Measurements from ENCODE around the gene GLIS1. TPM values are rescaled to one million over a fixed set of nuclear protein-coding genes. Genes with fewer than 3 reads are reported as not detected.

The GLIS1 gene
- total RNA-seq, 1 donor from 2014 or later = 0.07 TPM

DNA sequence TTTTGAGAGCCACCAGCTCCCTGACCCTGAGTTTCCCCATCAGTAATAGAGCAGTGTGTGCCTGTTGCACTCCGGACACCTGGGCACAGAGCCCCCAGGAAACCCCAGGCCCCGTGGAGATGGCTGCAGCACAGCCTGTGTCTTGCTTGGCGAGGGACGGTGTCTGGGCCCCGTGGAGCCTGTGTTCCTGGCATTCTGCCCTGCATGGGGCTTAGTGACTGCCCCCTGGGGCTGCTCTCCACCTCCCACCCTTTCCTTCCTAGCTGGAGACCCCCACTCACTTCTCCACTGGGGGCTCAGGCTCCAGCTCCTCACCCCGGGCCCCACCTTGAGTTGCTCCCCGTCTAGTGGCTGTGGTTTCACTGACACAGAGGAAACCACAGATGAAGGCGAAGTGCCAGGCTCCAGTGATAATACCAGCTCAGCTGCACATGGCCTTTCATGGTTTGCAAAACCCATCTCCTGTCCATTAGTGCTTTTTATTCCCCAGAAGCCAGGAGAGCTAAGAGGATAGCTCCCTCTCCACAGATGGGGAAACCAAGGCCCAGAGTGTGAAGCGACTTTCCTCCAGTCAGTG, 240.3 kb downstream of the GLIS1 start:
- no peaks in the 10 kb centered on the region for H3K9me3 ChIP-seq (ENCODE audit: insufficient read depth, low read depth, low read length)
- TF ChIP-seq, protein P1, sequence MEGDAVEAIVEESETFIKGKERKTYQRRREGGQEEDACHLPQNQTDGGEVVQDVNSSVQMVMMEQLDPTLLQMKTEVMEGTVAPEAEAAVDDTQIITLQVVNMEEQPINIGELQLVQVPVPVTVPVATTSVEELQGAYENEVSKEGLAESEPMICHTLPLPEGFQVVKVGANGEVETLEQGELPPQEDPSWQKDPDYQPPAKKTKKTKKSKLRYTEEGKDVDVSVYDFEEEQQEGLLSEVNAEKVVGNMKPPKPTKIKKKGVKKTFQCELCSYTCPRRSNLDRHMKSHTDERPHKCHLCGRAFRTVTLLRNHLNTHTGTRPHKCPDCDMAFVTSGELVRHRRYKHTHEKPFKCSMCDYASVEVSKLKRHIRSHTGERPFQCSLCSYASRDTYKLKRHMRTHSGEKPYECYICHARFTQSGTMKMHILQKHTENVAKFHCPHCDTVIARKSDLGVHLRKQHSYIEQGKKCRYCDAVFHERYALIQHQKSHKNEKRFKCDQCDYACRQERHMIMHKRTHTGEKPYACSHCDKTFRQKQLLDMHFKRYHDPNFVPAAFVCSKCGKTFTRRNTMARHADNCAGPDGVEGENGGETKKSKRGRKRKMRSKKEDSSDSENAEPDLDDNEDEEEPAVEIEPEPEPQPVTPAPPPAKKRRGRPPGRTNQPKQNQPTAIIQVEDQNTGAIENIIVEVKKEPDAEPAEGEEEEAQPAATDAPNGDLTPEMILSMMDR (IDR thresholded peaks at IDR 0.05; ENCODE audit: insufficient read depth, low read depth, low read length) = no peak
- no peak for TF ChIP-seq EZH2 (IDR thresholded peaks at IDR 0.05; ENCODE audit: insufficient read depth, low read length)
- DNase-seq (ENCODE audit: low read depth) (peak; percentile 41), FAIRE-seq (no peak)
- no peak overlapping the region for H3K4me3 ChIP-seq (ENCODE audit: insufficient read depth, low read depth, low read length)
- peaks cover 6% of the 10 kb centered on the region for H3K4me1 ChIP-seq (ENCODE audit: insufficient read depth, low read length)
- H3K79me2 ChIP-seq (ENCODE audit: insufficient read depth, low read length) = no peaks in the 10 kb centered on the region
- no peaks in the 10 kb centered on the region for H3K36me3 Mint-ChIP-seq (ENCODE audit: low read depth, unreplicated experiment)
- H3K27ac Mint-ChIP-seq (ENCODE audit: unreplicated experiment) = no peak overlapping the region
- no peak overlapping the region for H3K9ac ChIP-seq (ENCODE audit: low read length)
- H3K4me1 Mint-ChIP-seq (ENCODE audit: low read depth, unreplicated experiment) = no peaks in the 10 kb centered on the region
- H3K27me3 ChIP-seq (ENCODE audit: insufficient read depth, low read length) = peaks cover 14% of the 10 kb centered on the region
- no peak overlapping the region for H3K4me2 ChIP-seq (ENCODE audit: low read length)
- H3K36me3 ChIP-seq (ENCODE audit: insufficient read depth, low read length) = no peaks in the 10 kb centered on the region
- no peak overlapping the region for H3K4me3 Mint-ChIP-seq (ENCODE audit: unreplicated experiment)
- peaks cover 26% of the 10 kb centered on the region for H3K27me3 Mint-ChIP-seq (ENCODE audit: low read depth, unreplicated experiment)
- H4K20me1 ChIP-seq (ENCODE audit: insufficient read depth, low read length) = peaks cover 4% of the 10 kb centered on the region
- no peak overlapping the region for H2AFZ ChIP-seq (ENCODE audit: low read depth, low read length)
- H3K27ac ChIP-seq (ENCODE audit: low read depth, low read length) = no peak overlapping the region
- H3K9me3 Mint-ChIP-seq (ENCODE audit: unreplicated experiment) = no peaks in the 10 kb centered on the region

DNA sequence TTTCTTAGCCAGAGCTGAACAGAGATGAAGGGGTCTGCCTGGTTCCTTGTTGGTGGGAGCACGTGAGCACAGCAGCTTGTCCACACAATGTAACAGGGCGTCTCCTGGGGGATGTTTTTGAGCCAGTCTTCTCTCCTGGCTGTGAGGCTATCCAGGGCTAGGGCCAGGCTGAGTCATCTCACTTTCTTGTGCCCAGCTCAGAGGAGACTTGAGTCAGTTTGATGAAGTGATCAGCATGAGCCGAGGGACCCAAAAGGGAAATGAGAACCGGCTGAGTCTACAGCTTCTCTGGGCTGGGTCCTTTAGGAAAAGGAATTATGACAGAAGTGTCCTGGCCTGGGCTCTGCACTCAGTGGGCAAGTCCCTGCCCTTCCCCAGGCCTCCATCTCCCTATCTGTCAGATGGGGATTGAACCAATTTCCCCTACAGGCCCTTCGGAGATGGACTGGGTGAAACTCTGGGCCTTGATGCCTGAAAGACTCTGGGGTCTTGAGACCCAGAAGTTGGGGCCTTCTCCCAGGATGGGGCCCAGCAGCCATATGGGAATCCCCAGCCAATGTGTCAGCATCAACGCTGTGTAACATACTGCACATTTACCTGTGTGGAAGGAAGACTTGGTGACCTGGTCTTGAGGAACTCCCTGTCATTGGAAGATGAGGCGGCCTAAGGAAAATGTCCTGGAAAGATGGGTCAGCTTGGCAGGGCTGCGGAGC, 243.2 kb downstream of the GLIS1 start:
- Histone ChIP-seq H3K4me3 (ENCODE audit: insufficient read depth, low read depth, low read length) (no peak overlapping the region), H3K36me3 (ENCODE audit: insufficient read depth, low read length) (no peaks in the 10 kb centered on the region), H3K79me2 (ENCODE audit: insufficient read depth, low read length) (no peaks in the 10 kb centered on the region), H3K27me3 (ENCODE audit: insufficient read depth, low read length) (peaks cover 11% of the 10 kb centered on the region), H3K27ac (ENCODE audit: low read depth, low read length) (no peak overlapping the region), H3K9me3 (ENCODE audit: insufficient read depth, low read depth, low read length) (no peaks in the 10 kb centered on the region), H4K20me1 (ENCODE audit: insufficient read depth, low read length) (peaks cover 4% of the 10 kb centered on the region), H3K4me2 (ENCODE audit: low read length) (no peak overlapping the region), H2AFZ (ENCODE audit: low read depth, low read length) (no peak overlapping the region), H3K9ac (ENCODE audit: low read length) (no peak overlapping the region), H3K4me1 (ENCODE audit: insufficient read depth, low read length) (peaks cover 6% of the 10 kb centered on the region)
- DNase-seq (ENCODE audit: low read depth) (peak; percentile 8), FAIRE-seq (no peak)
- no peaks in the 10 kb centered on the region for H3K36me3 Mint-ChIP-seq (ENCODE audit: low read depth, unreplicated experiment)
- TF ChIP-seq EZH2 (IDR thresholded peaks at IDR 0.05; ENCODE audit: insufficient read depth, low read length) = no peak
- TF ChIP-seq, protein P1 (IDR thresholded peaks at IDR 0.05; ENCODE audit: insufficient read depth, low read depth, low read length) = no peak
- H3K4me3 Mint-ChIP-seq (ENCODE audit: unreplicated experiment) = no peak overlapping the region
- H3K27ac Mint-ChIP-seq (ENCODE audit: unreplicated experiment) = no peak overlapping the region
- H3K9me3 Mint-ChIP-seq (ENCODE audit: unreplicated experiment) = peaks cover 4% of the 10 kb centered on the region
- H3K27me3 Mint-ChIP-seq (ENCODE audit: low read depth, unreplicated experiment) = peaks cover 27% of the 10 kb centered on the region
- H3K4me1 Mint-ChIP-seq (ENCODE audit: low read depth, unreplicated experiment) = no peaks in the 10 kb centered on the region

DNA sequence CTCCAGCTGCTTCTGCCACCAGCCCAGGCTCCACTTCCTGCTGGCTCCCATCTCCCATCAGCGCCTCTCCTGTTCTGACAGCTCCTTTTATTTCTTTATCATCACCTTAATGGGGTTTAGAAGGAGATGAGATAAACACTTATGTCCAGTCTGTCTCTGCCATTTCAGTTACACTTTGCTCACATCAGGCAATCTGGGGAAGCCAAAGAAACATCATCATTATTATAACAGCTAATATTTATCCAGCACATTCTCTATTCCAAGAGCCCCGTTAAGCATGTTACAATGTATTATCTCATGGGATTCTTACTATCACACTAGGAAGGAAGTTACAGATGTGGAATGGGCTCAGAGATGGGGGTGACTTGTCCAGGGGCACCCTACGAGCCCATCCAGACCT, 248.6 kb downstream of the GLIS1 start:
- H3K27ac Mint-ChIP-seq (ENCODE audit: unreplicated experiment) = no peak overlapping the region
- no peak overlapping the region for H3K4me3 Mint-ChIP-seq (ENCODE audit: unreplicated experiment)
- H3K79me2 ChIP-seq (ENCODE audit: insufficient read depth, low read length) = no peaks in the 10 kb centered on the region
- H3K36me3 Mint-ChIP-seq (ENCODE audit: low read depth, unreplicated experiment) = no peaks in the 10 kb centered on the region
- no peak overlapping the region for H3K4me2 ChIP-seq (ENCODE audit: low read length)
- H4K20me1 ChIP-seq (ENCODE audit: insufficient read depth, low read length) = no peaks in the 10 kb centered on the region
- no peak for TF ChIP-seq EZH2 (IDR thresholded peaks at IDR 0.05; ENCODE audit: insufficient read depth, low read length)
- TF ChIP-seq, protein P1 (IDR thresholded peaks at IDR 0.05; ENCODE audit: insufficient read depth, low read depth, low read length) = no peak
- peaks cover 2% of the 10 kb centered on the region for H3K4me1 ChIP-seq (ENCODE audit: insufficient read depth, low read length)
- peaks cover 11% of the 10 kb centered on the region for H3K9me3 Mint-ChIP-seq (ENCODE audit: unreplicated experiment)
- no peak for DNase-seq (ENCODE audit: low read depth)
- H3K9me3 ChIP-seq (ENCODE audit: insufficient read depth, low read depth, low read length) = no peaks in the 10 kb centered on the region
- H3K27me3 Mint-ChIP-seq (ENCODE audit: low read depth, unreplicated experiment) = peaks cover 40% of the 10 kb centered on the region
- H2AFZ ChIP-seq (ENCODE audit: low read depth, low read length) = no peak overlapping the region
- H3K4me3 ChIP-seq (ENCODE audit: insufficient read depth, low read depth, low read length) = no peak overlapping the region
- no peak for FAIRE-seq
- no peaks in the 10 kb centered on the region for H3K36me3 ChIP-seq (ENCODE audit: insufficient read depth, low read length)
- no peak overlapping the region for H3K9ac ChIP-seq (ENCODE audit: low read length)
- no peak overlapping the region for H3K27ac ChIP-seq (ENCODE audit: low read depth, low read length)
- H3K4me1 Mint-ChIP-seq (ENCODE audit: low read depth, unreplicated experiment) = no peaks in the 10 kb centered on the region
- peaks cover 25% of the 10 kb centered on the region for H3K27me3 ChIP-seq (ENCODE audit: insufficient read depth, low read length)
